Diencephalon (tissue), 1 donor: Measurements from ENCODE around the gene LTB4R. TPM values are rescaled to one million over a fixed set of nuclear protein-coding genes. Genes with fewer than 3 reads are reported as not detected.

ENCODE experiments used
- small RNA-seq: library from RNA; depleted of rRNA; stranded (forward); fragments of <200 nt; gene quantifications from one replicate; pipeline ENCODE3, GENCODE V24; 2014
- total RNA-seq: library from RNA; depleted of rRNA; stranded (reverse); fragments of >200 nt; gene quantifications from one replicate; pipeline ENCODE4 v1.2.3, GENCODE V29; 2014

LTB4R gene, protein sequence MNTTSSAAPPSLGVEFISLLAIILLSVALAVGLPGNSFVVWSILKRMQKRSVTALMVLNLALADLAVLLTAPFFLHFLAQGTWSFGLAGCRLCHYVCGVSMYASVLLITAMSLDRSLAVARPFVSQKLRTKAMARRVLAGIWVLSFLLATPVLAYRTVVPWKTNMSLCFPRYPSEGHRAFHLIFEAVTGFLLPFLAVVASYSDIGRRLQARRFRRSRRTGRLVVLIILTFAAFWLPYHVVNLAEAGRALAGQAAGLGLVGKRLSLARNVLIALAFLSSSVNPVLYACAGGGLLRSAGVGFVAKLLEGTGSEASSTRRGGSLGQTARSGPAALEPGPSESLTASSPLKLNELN
- 1.2 TPM for total RNA-seq

DNA sequence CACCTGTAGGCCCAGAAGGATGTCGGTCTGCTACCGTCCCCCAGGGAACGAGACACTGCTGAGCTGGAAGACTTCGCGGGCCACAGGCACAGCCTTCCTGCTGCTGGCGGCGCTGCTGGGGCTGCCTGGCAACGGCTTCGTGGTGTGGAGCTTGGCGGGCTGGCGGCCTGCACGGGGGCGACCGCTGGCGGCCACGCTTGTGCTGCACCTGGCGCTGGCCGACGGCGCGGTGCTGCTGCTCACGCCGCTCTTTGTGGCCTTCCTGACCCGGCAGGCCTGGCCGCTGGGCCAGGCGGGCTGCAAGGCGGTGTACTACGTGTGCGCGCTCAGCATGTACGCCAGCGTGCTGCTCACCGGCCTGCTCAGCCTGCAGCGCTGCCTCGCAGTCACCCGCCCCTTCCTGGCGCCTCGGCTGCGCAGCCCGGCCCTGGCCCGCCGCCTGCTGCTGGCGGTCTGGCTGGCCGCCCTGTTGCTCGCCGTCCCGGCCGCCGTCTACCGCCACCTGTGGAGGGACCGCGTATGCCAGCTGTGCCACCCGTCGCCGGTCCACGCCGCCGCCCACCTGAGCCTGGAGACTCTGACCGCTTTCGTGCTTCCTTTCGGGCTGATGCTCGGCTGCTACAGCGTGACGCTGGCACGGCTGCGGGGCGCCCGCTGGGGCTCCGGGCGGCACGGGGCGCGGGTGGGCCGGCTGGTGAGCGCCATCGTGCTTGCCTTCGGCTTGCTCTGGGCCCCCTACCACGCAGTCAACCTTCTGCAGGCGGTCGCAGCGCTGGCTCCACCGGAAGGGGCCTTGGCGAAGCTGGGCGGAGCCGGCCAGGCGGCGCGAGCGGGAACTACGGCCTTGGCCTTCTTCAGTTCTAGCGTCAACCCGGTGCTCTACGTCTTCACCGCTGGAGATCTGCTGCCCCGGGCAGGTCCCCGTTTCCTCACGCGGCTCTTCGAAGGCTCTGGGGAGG, at the start of gene LTB4R:
LTB4R (plus strand) TSS at position 857 of the 959 bp plus-strand sequence. CDS start 4,150 bp downstream, outside the sequence.

DNA sequence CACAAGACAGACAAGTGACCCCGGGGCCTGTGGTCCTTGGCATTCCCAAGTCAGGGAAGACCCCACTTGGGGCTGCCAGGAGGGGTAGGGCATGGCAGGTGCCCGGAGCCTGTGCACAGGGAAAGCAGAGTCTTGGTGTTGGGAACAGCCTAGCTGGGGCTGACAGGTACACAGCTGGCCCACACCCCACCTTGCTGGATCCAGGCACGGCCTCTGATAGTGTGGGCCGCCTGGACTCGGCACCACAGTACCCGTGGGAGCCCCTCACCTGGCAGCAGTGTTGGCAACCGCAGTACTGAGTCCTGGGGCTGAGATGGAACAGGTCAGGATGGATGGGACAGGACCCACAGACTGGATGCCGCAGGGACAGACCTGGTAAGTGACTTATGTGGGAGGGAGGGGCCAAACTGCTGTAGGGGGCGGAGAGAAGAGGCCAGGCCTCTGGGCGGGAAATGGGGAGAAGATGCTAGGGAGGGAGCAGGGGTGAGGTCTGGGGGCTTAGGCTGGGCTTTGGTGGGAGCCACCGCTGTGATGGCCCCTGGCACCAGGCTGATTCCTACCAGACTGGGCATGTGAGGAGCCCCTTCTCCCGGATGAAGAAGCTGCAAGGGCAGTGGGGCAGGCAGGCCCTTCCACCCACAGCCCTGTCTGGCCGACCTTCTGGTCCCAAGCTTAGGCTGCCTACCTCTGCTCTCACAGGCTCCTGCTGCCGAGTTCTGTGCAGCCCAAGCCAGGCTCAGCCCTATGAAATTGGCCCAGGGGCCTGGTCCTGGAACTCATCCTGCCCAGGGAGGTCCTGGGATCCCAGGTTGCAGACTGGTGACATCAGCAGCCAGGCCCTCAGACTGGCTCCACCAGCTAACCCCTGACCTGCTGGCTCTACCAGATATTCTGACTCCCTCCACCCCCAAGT, 48.2 kb upstream of the LTB4R start, which contains the start of gene TGM1:
TGM1 (minus strand) TSS at position 357 of the 913 bp plus-strand sequence. CDS start 825 bp downstream, outside the sequence.

DNA sequence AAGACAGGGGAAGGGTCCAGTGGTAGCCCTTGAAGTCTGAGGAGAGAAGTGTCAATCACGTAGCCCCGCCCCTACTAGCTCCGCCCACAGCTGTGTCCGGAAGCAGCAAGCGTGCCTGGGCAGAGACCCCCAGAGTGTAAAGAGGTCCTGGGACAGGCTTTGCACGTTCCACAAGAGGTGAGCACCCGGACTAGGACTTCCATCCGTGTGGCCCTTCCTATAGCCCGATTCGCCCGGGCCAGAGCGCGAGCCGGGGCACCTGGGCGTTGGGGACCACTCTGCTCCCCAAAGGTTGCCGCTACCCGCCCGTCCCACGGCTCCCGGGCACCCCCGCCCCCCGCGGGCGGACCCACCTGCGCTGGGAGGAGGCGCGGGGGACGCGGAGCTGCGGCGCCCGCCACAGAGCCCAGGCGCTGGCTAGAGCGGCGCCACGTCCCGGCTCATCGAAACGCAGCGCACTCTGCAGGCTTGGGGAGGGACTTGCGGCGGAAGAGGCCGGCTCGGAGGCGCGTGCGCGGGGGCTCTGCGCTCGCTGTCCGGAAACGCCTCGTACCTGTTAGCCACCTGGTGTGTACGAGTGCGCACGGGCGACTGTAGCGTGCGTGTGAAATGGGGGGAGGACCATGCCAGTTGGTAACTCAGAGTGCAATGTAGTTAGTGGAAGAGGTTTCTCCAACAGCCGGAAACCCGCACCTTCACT, 40.0 kb upstream of the LTB4R start, which contains the start of gene RABGGTA:
RABGGTA (minus strand) TSS at position 464 of the 700 bp plus-strand sequence. CDS start 482 bp downstream, outside the sequence.

DNA sequence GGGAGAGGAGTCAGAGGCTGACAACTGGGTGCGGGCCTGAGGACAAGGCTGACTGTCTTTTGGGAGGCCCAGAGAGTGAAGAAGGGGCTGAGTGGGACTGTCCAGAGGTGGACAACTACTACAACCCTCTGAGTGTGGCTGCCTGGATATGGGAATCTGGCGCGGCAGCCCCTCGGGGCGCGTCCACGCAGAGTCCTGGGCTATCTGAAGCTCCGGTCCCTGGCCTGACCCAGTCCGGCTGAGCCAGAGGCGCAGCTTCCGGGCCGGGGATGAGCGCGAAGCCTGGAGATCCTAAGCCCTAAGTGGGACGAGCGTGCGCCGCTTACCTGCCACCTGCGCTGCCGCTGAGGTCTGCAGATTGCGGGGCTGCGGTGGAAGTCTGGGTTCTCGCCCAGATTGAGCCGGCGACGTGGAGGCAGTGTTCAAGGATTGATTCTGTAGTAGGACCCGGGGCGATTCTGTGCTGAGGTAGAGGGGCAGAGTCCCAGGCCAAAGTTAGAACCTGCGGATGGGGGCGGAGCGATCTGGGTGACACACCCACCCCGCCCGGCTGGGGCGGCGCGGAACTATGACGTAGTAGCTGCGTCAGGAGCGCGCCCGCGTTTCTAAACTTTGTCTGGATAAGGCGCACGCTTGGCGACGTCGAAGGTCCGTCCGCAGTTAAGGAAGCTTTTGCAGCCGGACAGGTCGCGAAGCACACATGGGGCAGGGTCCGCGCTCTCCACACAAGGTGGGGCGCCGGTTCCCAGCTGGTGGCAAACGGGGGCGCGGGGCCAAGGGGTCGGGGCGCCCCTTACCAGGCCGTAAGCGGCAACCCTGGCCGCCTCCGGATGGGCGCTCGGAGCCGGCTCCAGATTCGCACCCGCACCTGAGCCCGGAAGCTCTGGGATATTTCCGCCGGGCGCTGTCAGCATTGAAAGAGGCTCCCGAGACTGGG, 11.8 kb upstream of the LTB4R start, which contains the start of the genes DHRS1 and NOP9:
DHRS1 (minus strand) TSS at position 526 of the 937 bp plus-strand sequence. CDS start 674 bp downstream, outside the sequence.
NOP9 (plus strand) TSS at position 596 of the 937 bp plus-strand sequence; CDS start at position 701, 105 bp downstream.

DNA sequence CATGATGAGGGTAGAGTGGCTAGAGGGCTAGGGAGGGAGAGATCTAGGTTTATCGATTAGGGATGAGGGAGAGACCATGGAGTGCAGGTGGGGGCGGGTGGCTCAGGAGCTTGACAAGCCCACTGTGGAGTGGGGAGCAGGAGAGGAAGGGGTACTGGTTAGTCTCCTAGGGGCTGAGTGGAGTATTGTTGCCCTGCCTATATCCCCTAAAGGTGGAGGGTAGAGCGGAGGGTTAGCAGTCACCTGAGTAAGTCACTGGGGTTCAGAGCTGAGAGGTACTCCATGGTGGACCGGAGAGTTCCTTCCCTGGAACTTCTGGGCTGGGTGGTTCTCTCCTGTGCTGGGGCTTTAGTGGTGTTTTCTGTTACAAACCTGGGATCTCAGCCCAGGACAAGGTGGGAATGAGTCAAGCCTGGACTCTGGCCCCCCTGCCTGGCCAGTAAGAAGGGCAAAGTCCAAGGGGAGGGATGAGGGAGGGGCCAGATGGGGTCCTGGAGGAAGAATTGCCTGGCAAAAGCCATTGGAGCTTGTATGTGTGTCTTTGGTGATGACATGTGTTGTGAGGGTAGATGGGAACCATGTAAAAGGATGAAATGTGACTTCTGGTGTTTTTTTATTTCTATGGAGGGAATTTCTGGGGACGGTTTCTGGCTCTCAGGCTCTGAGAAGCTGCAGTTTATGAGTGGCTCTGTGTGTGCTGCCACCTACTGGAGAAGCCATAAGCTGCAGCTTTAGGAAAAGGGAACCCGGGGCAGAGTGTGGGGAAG, 3.5 kb upstream of the LTB4R start, which contains the start of gene CIDEB:
CIDEB (minus strand) TSS at position 403 of the 767 bp plus-strand sequence; CDS start at position 284, 119 bp downstream.

DNA sequence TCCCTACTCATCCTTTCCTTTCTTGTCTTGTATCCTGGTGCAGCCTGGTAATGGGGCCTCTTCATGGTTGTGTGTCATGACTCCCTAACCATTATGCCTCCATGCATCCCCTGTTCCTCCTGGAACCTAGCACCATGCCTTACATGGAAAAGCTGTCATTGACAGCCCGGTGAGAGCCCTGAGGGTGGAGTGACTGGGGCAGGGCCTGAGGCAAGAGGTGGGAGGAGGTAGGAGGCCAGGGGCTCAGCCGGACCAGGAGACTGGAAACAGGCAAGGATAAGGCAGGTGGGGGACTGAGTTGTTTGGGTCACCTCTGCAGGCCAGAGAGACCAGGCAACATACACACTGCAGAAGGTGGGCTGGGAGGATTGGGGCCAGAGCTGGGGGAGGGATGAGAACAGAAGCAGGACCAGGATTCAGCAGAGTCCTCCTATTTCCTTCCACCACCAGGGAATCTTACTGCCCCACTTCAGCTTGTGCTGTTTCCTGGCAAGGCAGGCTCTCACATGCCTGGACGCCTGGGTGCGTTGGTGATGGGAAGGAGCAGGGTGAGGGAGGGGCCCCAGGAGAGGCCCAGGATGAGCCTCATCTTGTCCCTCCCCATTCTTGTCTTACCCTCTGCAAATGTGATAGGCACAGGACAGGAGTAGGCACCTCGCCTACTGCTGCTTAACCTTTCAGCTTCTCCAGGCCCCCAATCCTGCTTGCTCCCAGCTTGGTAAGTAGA, 1.6 kb upstream of the LTB4R start, which contains the start of gene LTB4R2:
LTB4R2 (plus strand) TSS at position 603 of the 727 bp plus-strand sequence. CDS start 525 bp downstream, outside the sequence.

DNA sequence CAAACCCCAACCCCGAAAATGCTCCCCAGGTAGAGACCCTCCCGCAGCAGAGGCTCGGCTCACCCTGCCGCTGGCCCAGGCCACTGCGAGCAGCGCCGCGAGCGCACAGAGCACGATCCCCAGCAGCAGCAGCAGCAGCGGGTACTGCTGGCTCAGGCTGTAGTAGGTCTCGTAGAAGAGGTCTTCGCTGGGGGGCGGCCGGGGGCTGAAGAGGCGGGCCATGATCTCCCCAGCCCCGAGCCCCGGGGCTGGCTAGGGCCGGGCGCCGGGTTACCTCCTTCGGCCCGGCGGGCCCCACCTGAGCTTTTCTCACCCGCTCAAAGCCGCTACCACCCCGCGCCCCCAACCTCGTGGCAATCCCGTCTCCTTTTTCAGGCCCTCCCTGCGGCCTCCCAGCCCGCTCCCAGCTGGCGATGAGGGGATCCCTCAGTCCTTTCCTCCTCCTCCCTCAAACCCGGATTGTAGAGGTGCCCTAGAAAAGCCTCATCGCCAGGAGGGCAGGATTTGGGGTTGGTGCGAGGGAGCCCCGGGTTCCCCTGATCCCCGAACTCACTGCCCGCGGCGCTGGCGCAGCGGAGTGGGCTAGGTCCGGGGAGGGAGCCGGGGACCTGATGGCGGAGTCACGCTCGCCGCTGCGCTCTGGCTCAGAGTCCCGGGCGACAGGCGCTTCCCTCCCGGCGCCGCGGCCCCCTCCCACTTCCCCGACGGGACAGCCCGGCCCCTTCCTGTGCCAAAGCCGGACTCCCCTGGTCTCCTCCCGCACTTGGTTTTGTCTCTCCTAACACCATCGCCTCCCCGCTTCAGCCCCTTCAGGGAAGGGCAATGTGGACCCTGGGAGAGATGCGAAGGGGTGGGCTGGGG, 23.4 kb downstream of the LTB4R start, which contains the start of gene ADCY4:
ADCY4 (minus strand) TSS at position 641 of the 861 bp plus-strand sequence; CDS start at position 222, 419 bp downstream.

DNA sequence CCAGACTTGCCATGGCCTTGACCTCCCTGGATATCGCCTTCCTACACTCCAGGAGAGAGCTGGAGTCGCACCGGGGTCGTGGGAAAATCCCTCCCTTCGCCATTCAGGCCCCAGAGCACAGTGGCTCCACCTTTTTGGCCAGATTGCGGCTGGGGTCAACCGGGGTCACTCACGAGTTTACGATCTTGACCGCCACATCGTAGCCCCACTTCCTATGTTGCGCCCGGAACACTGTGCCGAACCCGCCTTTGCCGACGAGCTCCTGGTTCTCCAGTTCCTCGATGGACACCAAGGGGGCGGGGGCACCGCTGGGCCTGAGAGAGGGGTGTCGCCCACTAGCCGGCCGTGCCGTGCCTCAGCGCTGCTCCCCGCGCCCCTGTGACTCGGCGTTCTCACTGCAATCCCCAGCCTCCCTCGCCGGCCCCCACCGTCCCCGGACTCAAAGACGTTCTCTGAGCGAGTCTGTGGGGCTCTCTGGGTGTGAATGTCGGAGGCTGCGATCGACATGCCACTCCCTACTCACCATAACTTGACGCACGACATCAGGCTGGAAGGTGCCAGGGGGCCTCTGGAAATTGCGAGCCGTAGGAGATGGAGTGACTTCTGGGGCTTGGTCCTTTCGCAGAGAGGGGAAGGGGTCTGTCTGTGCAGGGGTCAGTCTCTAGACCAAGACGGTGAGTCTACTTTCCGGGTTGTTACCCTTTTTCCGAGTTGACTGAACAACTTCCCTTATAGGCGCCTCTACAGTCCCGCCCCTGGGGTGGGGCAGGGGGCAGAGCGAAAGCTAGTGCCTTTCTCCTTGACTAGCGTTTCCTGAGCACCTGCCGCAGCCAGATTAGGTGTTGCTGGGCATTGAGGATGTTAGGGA, 28.2 kb downstream of the LTB4R start, which contains the start of gene RIPK3:
RIPK3 (minus strand) TSS at position 708 of the 868 bp plus-strand sequence; CDS start at position 543, 165 bp downstream.

Small RNAs within 50 kb of the gene (small RNA-seq; reads per million reads assigned to genes)
- gene RF00026: not detected

Other genes with a start within 250 kb of the LTB4R start
- 16.8 TPM for gene CPNE6, start 239.9 kb upstream of the LTB4R start, total RNA-seq
- gene PCK2, start 217.2 kb upstream of the LTB4R start, total RNA-seq: 3.0 TPM
- 67.6 TPM for gene DCAF11, start 196.7 kb upstream of the LTB4R start, total RNA-seq
- 2.5 TPM for gene NRL, start 196.6 kb upstream of the LTB4R start, total RNA-seq
- gene FITM1, start 180.8 kb upstream of the LTB4R start, total RNA-seq: not detected
- gene PSME1, start 175.3 kb upstream of the LTB4R start, total RNA-seq: 30.4 TPM
- gene EMC9, start 169.9 kb upstream of the LTB4R start, total RNA-seq: 15.5 TPM
- gene PSME2, start 164.9 kb upstream of the LTB4R start, total RNA-seq: 38.8 TPM
- 24.5 TPM for gene RNF31, start 164.0 kb upstream of the LTB4R start, total RNA-seq
- 38.5 TPM for gene IRF9, start 150.2 kb upstream of the LTB4R start, total RNA-seq
- 26.3 TPM for gene REC8, start 139.4 kb upstream of the LTB4R start, total RNA-seq
- 19.4 TPM for gene IPO4, start 122.7 kb upstream of the LTB4R start, total RNA-seq
- 21.5 TPM for gene TM9SF1, start 116.1 kb upstream of the LTB4R start, total RNA-seq
- not detected for gene TSSK4, start 105.8 kb upstream of the LTB4R start, total RNA-seq
- gene CHMP4A, start 98.0 kb upstream of the LTB4R start, total RNA-seq: 33.2 TPM
- 16.1 TPM for gene MDP1, start 95.4 kb upstream of the LTB4R start, total RNA-seq
- 94.6 TPM for gene NEDD8, start 79.1 kb upstream of the LTB4R start, total RNA-seq
- gene GMPR2, start 78.6 kb upstream of the LTB4R start, total RNA-seq: 48.9 TPM
- 37.6 TPM for gene TINF2, start 68.9 kb upstream of the LTB4R start, total RNA-seq
- gene TGM1, start 48.3 kb upstream of the LTB4R start, total RNA-seq: 3.0 TPM
- 31.4 TPM for gene RABGGTA, start 39.9 kb upstream of the LTB4R start, total RNA-seq
- gene DHRS1, start 11.7 kb upstream of the LTB4R start, total RNA-seq: 10.4 TPM
- gene NOP9, start 11.7 kb upstream of the LTB4R start, total RNA-seq: 20.3 TPM
- 2.8 TPM for gene CIDEB, start 3.5 kb upstream of the LTB4R start, total RNA-seq
- 1.8 TPM for gene LTB4R2, start 1.4 kb upstream of the LTB4R start, total RNA-seq
- 3.2 TPM for gene ADCY4, start 23.6 kb downstream of the LTB4R start, total RNA-seq
- gene RIPK3, start 28.5 kb downstream of the LTB4R start, total RNA-seq: 0.69 TPM
- 5.5 TPM for gene NFATC4, start 56.7 kb downstream of the LTB4R start, total RNA-seq
- 13.8 TPM for gene NYNRIN, start 87.5 kb downstream of the LTB4R start, total RNA-seq
- 0.46 TPM for gene CBLN3, start 118.2 kb downstream of the LTB4R start, total RNA-seq
- gene KHNYN, start 118.5 kb downstream of the LTB4R start, total RNA-seq: 15.7 TPM
- 22.4 TPM for gene SDR39U1, start 131.3 kb downstream of the LTB4R start, total RNA-seq
- gene CMA1, start 196.8 kb downstream of the LTB4R start, total RNA-seq: not detected